ENCODE results near the gene ADO. TPM values are rescaled to one million over a fixed set of nuclear protein-coding genes. Genes with fewer than 3 reads are reported as not detected.
A peak's percentile ranks its signal among the peaks of the same experiment; 100 is the strongest.

Gene ADO
- total RNA-seq, 1 experiment from 2014 or later = 13.6 TPM

DNA sequence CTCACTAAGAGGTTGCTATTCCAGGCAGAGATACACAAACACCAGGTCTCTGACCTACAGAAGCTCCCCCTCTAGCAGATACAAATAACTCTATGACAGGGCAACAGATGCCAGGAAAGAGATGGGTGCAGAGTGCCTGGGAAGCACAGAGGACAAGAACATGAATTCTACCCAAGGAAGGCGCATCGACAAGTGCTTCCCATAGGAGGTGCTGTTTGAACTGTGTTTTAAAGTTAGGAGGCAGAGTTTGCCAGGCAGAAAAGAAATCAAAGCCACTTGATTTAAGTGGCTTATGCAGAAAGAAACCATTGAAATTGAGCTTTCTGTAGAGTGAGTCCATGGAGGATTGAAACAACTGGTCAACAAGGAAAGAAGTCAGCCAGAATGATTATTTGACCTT is 46.9 kb downstream of the ADO start:
- Histone ChIP-seq H3K27ac (no peak overlapping the region), H3K9me3 (ENCODE audit: insufficient read depth, low read depth) (no peaks in the 10 kb centered on the region; the same call in 1 of the 2 replicates), H3K9me2 (ENCODE audit: insufficient read depth) (no peaks in the 10 kb centered on the region), H3F3A (ENCODE audit: insufficient read depth, low read depth) (no peaks in the 10 kb centered on the region), H3K79me2 (ENCODE audit: low read depth) (no peaks in the 10 kb centered on the region), H3K36me3 (ENCODE audit: low read depth) (no peaks in the 10 kb centered on the region), H2AFZ (no peak overlapping the region), H3K27me3 (ENCODE audit: insufficient read depth, low read depth) (no peaks in the 10 kb centered on the region), H3K4me3 (no peak overlapping the region), H3K4me1 (replicated peaks; ENCODE audit: insufficient read depth) (no peaks in the 10 kb centered on the region), H3K4me2 (no peak overlapping the region), H4K20me1 (ENCODE audit: insufficient read depth) (no peaks in the 10 kb centered on the region)
- intact Hi-C loops (cut with micrococcal nuclease; ENCODE audit: unreplicated experiment) = no loop called here
- TF ChIP-seq EZH2 (IDR thresholded peaks at IDR 0.05; ENCODE audit: low read depth) = no peak
- TF ChIP-seq, protein P1, sequence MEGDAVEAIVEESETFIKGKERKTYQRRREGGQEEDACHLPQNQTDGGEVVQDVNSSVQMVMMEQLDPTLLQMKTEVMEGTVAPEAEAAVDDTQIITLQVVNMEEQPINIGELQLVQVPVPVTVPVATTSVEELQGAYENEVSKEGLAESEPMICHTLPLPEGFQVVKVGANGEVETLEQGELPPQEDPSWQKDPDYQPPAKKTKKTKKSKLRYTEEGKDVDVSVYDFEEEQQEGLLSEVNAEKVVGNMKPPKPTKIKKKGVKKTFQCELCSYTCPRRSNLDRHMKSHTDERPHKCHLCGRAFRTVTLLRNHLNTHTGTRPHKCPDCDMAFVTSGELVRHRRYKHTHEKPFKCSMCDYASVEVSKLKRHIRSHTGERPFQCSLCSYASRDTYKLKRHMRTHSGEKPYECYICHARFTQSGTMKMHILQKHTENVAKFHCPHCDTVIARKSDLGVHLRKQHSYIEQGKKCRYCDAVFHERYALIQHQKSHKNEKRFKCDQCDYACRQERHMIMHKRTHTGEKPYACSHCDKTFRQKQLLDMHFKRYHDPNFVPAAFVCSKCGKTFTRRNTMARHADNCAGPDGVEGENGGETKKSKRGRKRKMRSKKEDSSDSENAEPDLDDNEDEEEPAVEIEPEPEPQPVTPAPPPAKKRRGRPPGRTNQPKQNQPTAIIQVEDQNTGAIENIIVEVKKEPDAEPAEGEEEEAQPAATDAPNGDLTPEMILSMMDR (conservative IDR thresholded peaks at IDR 0.05) = peak; percentile 37; the same call in 1 of the 2 replicates
- POLR2A ChIA-PET (ENCODE audit: unreplicated experiment) = no interaction called here
- no peak for DNase-seq
- CTCF ChIA-PET = no interaction called here
- no TSS peak for BruUV-seq (replicated peaks)

DNA sequence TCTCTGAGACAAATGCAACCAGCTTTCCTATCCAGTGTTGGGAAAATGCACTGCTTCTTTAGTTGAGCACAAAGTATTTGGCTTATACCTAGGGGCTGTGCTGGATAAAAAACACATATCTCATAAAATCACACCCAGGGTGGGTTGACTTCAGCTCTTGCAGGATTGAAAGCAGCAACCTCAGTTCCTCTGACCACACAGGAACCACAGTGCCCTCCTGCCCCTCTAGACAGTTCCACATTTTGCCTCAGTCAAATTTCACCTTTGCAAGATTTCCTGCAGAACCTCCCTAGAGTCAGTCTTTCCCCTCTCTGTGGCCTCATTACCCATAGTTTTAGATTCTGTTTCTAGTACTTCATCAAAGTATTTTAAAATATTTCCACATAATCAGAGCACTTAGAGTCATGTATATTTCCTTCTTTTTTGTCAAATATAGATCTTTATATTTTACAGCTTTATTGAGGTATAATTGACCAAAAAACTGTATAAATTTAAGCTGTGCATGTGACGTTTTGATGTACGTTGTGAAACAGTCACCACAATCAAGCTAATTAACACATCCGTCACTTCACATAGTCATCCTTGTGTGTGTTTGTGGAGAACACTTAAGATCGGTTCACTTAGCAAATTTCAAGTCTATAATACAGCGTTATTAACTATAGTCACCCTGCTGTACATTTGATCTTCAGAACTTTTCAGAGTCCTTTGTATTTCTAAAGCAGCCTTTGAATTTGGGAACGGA is 48.6 kb downstream of the ADO start:
- intact Hi-C loops (cut with micrococcal nuclease; ENCODE audit: unreplicated experiment) = no loop called here

DNA sequence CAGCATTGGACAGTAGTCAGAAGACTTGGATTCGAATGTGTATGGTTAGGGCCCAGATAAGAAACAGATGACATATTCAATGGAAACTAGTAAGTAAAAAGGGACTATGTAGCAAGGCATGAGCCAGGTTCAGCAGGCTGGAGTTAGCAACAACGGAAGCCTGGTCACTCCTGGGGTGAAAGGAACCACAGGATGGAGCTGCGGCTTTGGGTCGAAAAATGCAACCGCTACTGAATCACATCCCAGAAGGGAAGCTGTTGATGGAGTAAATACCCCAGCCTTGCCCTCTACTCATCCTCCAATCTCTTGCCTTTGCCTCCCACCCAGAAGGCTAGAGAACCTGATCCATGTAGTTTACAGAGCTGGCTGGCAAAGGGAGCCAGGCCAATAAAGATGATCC is 49.2 kb downstream of the ADO start:
- Histone ChIP-seq H2AFZ (no peak overlapping the region), H3F3A (ENCODE audit: insufficient read depth, low read depth) (no peaks in the 10 kb centered on the region; the same call in 1 of the 2 replicates), H3K9me2 (ENCODE audit: insufficient read depth) (no peaks in the 10 kb centered on the region), H3K4me2 (no peak overlapping the region), H3K27ac (no peak overlapping the region), H3K4me3 (no peak overlapping the region), H3K36me3 (ENCODE audit: low read depth) (no peaks in the 10 kb centered on the region), H3K9me3 (ENCODE audit: insufficient read depth, low read depth) (no peaks in the 10 kb centered on the region), H4K20me1 (ENCODE audit: insufficient read depth) (no peaks in the 10 kb centered on the region), H3K4me1 (replicated peaks; ENCODE audit: insufficient read depth) (no peaks in the 10 kb centered on the region), H3K27me3 (ENCODE audit: insufficient read depth, low read depth) (no peaks in the 10 kb centered on the region), H3K79me2 (ENCODE audit: low read depth) (no peaks in the 10 kb centered on the region)
- no peak for DNase-seq
- CTCF ChIA-PET = no interaction called here
- intact Hi-C loops (cut with micrococcal nuclease; ENCODE audit: unreplicated experiment) = no loop called here
- BruUV-seq (replicated peaks) = no TSS peak
- POLR2A ChIA-PET (ENCODE audit: unreplicated experiment) = no interaction called here
- TF ChIP-seq, protein P1 (conservative IDR thresholded peaks at IDR 0.05) = no peak
- no peak for TF ChIP-seq EZH2 (IDR thresholded peaks at IDR 0.05; ENCODE audit: low read depth)

More for the DNA sequence above, 48.6 kb downstream of the ADO start:
- Histone ChIP-seq H3K36me3 (ENCODE audit: low read depth) (no peaks in the 10 kb centered on the region), H4K20me1 (ENCODE audit: insufficient read depth) (no peaks in the 10 kb centered on the region), H3K4me1 (replicated peaks; ENCODE audit: insufficient read depth) (no peaks in the 10 kb centered on the region), H2AFZ (no peak overlapping the region), H3F3A (ENCODE audit: insufficient read depth, low read depth) (no peaks in the 10 kb centered on the region; the same call in 1 of the 2 replicates), H3K79me2 (ENCODE audit: low read depth) (no peaks in the 10 kb centered on the region), H3K27ac (no peak overlapping the region), H3K4me3 (no peak overlapping the region), H3K4me2 (no peak overlapping the region), H3K9me2 (ENCODE audit: insufficient read depth) (no peaks in the 10 kb centered on the region), H3K9me3 (ENCODE audit: insufficient read depth, low read depth) (no peaks in the 10 kb centered on the region), H3K27me3 (ENCODE audit: insufficient read depth, low read depth) (no peaks in the 10 kb centered on the region)
- TF ChIP-seq, protein P1 (conservative IDR thresholded peaks at IDR 0.05) = no peak
- TF ChIP-seq EZH2 (IDR thresholded peaks at IDR 0.05; ENCODE audit: low read depth) = no peak
- ChIA-PET POLR2A (ENCODE audit: unreplicated experiment) (no interaction called here), CTCF (no interaction called here)
- no peak for DNase-seq
- BruUV-seq (replicated peaks) = no TSS peak
